Cerebellar cortex (tissue), 1 donor: Measurements from ENCODE around the gene SLC22A8.
"Not testable (repeated sequence)": the region's sequence is repeated elsewhere in the genome, so short reads cannot be mapped to it uniquely, and the experiment has no call there.

Experiments used
- DNase-seq: peaks from one replicate; pipeline ENCODE4 v3.0.0-alpha.2; 2015; ENCODE audit warnings: low spot score

The SLC22A8 gene

GRCh38 chr11:62988276-62988675, 27.4 kb downstream of the SLC22A8 start:
- DNase-seq = no peak

GRCh38 chr11:62985041-62985750, 30.4 kb downstream of the SLC22A8 start:
- DNase-seq = no peak

DNA sequence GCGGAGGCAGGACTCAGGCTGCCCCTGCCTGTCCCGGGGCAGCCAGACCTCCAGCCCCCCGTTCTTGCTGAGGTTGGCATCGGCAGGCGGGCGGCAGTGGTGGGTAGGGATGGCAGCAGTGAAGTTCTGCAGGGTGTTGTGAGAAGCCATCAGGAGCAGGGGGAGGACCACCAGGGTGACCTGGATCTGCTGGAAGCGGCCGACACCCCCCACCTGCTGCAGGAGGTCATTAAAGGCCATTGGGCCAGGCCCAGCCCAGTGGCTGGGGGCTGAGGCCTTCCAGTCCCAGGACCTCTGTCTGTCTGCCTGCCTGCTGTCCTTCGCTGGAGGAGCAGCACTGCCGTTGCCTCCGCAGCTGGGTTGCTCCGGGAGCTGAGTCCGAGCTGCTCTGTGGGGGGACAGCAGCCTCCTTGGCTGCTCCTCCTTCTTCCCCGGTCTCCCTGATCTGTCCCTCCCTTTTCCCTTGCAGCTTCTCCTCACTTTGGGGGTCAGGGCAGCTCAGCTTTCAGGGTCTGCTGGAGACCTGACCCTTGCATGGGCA, 31.1 kb downstream of the SLC22A8 start, which contains the start of gene SLC22A6:
SLC22A6 (minus strand) TSS at position 517 of the 541 bp plus-strand sequence; CDS start at position 240, 277 bp downstream.
- no peak for DNase-seq

- no peak for DNase-seq
These were observed 32.0 kb downstream of the SLC22A8 start for GRCh38 chr11:62983536-62984199.

DNA sequence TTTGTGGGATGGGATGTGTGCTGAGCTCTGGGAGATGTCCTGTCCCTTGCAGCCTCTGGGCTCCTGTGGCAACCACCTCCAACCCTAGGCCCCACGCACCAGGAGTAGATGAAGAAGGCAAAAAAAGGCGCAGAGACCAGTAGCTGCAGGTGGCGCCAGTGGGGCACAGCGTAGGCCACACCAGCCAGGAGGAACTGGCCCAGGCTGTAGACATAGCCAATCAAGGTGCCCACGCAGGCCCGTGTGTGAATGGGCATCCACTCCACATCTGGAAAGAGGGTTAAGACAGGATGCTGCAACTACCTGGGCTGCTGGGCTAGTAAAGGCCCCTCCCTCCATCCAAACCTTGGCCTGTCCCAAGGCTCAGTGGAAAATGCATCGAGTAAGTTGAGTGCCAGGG, 33.9 kb downstream of the SLC22A8 start:
- DNase-seq = no peak

DNA sequence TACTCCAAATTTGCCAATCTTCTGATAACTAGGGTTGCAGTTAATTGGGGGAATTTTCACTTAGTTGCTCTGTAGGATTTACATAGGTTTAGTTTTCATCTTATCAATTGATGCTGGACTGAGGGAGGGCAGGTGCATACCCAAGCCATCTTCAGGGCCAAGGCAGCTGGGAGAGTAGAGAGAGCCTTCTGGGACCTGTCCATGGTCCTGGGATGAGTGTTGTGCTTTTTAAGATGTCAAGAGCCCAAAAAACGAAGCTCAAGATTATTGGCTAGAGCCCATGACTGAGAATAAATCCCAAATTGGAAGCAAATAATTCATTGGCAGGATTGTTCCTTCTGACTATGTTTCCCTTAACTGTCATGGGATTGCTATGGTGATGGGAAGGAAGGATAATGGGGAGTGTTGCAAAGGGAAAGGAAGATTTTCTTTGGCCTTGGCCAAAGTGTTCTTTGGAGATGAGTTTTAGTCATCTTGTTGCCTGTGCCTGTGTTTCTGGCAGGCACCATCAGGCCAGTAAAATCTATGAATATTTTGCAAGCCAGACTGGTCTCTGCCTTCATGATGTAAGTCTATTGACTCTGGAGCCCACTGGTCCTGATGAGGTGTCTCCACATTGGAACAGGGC, 35.4 kb downstream of the SLC22A8 start:
- no peak for DNase-seq

DNA sequence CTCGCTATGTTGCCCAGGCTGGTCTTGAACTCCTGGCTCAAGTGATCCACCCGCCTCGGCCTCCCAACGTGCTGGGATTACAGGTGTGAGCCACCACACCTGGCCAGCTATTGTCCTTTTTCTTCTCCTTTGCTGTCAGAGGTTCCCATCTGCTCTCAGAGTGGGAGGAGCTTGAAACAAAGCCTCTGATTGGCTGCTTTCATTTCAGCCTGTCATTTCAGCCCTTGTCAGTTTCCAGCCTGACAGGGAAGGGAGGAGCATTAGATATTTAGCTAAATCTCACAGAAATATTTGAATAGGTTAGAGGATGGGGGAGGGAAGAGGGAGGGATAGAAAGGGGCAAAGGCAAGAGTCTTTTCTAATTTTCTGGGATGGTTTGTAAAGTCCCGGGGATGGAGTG, 39.5 kb downstream of the SLC22A8 start:
- DNase-seq = no peak

DNA sequence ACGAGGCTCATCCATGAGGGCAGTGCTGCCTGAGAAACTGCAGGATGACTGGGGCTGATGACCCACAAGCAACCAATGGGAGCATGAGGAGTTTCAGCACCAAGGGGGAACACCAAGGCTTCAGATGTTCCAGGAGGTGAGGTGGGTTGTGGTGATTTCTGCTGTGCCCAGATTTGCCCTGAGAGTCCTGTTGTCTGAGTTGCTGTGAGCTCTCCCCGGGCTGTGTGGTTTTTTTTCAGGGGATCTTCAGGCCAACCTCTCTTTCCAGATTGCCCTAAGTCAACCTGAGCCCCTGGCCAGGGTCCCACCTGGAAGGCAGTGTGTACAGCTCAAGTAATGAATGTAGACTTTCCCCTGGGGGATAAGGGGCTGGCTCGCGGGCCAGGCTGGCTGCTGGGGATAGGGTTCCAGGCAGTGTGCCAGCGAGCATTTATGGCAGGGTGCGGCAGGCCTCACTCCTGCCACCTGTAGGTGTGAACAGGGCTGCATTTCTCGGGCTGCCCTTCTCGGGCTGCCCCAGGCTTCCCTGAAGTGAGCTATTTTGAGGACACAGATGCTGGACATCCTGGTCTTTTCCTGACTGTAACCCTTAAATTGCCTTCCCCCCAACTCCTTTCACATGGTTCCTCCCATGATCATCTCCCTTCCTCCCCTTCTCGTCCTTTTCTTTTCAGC, 40.7 kb downstream of the SLC22A8 start:
- peak; percentile 25 for DNase-seq

GRCh38 chr11:62965574-62965973, 50.1 kb downstream of the SLC22A8 start:
- DNase-seq = no peak

- DNase-seq = no peak
These were observed 53.2 kb downstream of the SLC22A8 start for GRCh38 chr11:62962391-62962790.

GRCh38 chr11:62961017-62961570, 54.5 kb downstream of the SLC22A8 start:
- no peak for DNase-seq

- DNase-seq = no peak
These were observed 56.1 kb downstream of the SLC22A8 start for GRCh38 chr11:62959422-62959980.

DNA sequence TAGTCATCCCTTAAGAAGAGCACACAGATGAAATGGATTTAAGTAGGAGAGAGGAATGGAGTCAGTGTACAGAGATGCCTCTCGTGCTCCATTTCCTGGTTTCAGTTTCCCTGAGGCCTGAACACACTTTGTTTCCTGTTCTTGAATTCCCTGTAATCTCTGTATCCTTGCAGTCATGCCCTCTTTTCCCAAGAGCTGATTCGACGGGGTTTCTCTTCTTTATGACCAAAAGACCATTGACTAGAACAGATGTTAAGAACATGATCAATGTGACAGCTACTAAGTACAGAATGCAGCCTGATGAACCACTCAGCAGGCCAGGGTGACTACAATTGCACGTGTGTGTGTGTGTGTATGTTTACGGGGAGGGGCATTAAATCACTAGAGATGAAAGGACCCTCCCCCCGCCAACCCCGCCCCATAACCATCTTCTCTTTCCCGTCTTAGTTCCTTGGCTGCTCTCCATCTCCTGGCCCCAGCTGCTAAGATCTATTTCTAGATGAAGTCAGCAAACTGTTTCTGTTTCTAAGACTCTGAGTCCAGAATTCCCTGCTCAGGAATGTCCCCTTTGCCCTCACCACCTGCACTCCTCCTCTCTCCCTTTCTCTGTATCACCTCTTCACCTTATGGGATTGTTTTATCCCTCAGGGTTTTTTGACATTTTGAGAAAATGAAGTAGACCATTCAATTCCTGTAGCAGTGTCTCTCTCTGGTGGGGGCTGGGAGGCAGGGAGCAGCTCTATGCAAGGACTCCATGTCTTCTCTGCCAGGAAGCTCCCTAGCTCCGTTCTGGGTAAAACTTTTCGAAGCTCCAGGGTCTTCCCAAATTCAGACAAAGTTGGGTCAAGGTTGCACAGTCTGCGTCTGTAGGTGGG, 56.9 kb downstream of the SLC22A8 start:
- no peak for DNase-seq

GRCh38 chr11:62957147-62957546, 58.5 kb downstream of the SLC22A8 start:
- no peak for DNase-seq

- DNase-seq = no peak
These were observed 61.2 kb downstream of the SLC22A8 start for GRCh38 chr11:62954478-62954877.

DNA sequence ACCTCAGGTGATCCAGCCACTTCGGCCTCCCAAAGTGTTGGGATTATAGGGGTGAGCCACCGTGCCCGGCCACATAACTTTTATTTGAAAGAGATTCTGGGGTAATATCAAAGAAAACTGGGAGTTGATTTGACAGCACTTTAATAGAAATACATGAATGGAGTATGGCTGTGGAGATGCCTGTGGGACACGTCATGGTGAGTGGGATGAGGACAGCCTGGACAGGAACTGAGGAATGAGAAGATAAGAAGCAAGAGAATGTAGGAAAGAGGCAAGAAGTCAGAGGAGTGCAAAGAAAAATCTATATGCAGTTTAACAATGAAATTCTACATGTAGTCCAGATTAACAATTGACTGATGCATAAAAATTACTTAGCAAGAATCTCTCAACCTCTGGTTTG, 61.8 kb downstream of the SLC22A8 start:
- DNase-seq = no peak

DNA sequence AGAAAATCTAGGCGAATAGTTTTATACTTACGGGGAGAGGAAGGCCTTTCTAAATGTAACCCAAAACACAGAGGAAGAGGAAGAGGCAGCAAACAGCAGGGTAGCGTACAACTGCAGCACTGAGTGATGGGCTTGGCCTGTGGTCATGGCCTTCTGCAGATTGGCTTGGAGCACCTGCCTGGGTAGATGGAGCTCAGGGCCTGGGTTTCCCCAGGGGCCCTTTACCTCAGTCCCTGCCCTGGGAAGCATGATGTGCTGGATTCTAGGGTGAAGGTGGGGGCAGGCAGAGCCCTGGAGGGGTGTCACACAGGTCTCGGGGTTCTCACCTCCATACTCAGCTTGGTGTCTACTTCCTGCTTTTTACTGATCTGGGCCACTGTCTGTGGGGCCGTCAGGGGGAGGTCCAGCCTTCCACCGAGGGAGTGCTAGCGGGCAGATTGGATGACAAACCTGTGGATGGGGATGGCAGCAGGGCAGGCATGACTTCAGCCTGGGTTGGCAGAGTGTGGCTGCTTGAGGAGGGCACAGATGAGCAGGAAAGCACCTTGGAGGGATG, 66.8 kb downstream of the SLC22A8 start:
- no peak for DNase-seq

GRCh38 chr11:62945538-62945937, 70.1 kb downstream of the SLC22A8 start:
- DNase-seq = not testable (repeated sequence)
